SK-N-SH treated with all-trans-retinoic acid at 6 μM for 48 hours (cell line): ENCODE measurements around the gene DCAF16.

Experiments used
- ATAC-seq: fragments of 200-7000 bp; cut with Tn5 transposase; 3 replicates; pipeline ENCODE4 v1.9.1; 2020; ENCODE audit warnings: mild to moderate bottlenecking, moderate library complexity
- ARNTL ChIP-seq: fragments of 450-650 bp; formaldehyde crosslinking; IDR thresholded peaks from 2 replicates; pipeline ENCODE4 v1.5.0; 2020; ENCODE audit warnings: low read depth, mild to moderate bottlenecking, moderate library complexity, borderline replicate concordance
- BACH2 ChIP-seq: fragments of 250-450 bp; sonication (Bioruptor Pico); IDR thresholded peaks from 2 replicates; pipeline ENCODE4 v1.9.0; 2021; ENCODE audit warnings: mild to moderate bottlenecking, borderline replicate concordance
- CREB5 ChIP-seq: fragments of 250-450 bp; sonication (Bioruptor Pico); IDR thresholded peaks from 2 replicates; pipeline ENCODE4 v1.5.1; 2020; ENCODE audit warnings: low read depth, mild to moderate bottlenecking, moderate library complexity
- CSDC2 ChIP-seq: fragments of 250-450 bp; sonication (Bioruptor Pico); IDR thresholded peaks from 2 replicates; pipeline ENCODE4 v1.5.0; 2020; ENCODE audit warnings: mild to moderate bottlenecking, moderate library complexity
- CSRNP3 ChIP-seq: fragments of 250-450 bp; sonication (Bioruptor Pico); IDR thresholded peaks from 2 replicates; pipeline ENCODE4 v1.5.1; 2021; ENCODE audit warnings: mild to moderate bottlenecking, moderate library complexity
- ESRRG ChIP-seq: fragments of 250-450 bp; sonication (Bioruptor Pico); IDR thresholded peaks from 2 replicates; pipeline ENCODE4 v1.6.1; 2021; ENCODE audit warnings: mild to moderate bottlenecking
- GLIS3 ChIP-seq: fragments of 250-450 bp; sonication (Bioruptor Pico); IDR thresholded peaks from 2 replicates; pipeline ENCODE4 v1.5.0; 2020; ENCODE audit warnings: mild to moderate bottlenecking, moderate library complexity
- ISL1 ChIP-seq: fragments of 250-450 bp; sonication (Bioruptor Pico); IDR thresholded peaks from 2 replicates; pipeline ENCODE4 v2.1.2; 2022; ENCODE audit warnings: mild to moderate bottlenecking, moderate library complexity
- OSR1 ChIP-seq: fragments of 250-450 bp; sonication (Bioruptor Pico); IDR thresholded peaks from 2 replicates; pipeline ENCODE4 v1.8.0; 2022; ENCODE audit warnings: moderate library complexity, mild to moderate bottlenecking, inconsistent platforms
- POU6F1 ChIP-seq: fragments of 250-450 bp; sonication (Bioruptor Pico); IDR thresholded peaks from 2 replicates; pipeline ENCODE4 v1.8.0; 2021; ENCODE audit warnings: low read depth, mild to moderate bottlenecking, moderate library complexity, borderline replicate concordance
- PPARA ChIP-seq: fragments of 250-450 bp; sonication (Bioruptor Pico); IDR thresholded peaks from 2 replicates; pipeline ENCODE4 v1.5.0; 2020; ENCODE audit warnings: mild to moderate bottlenecking, borderline replicate concordance
- RARB ChIP-seq: fragments of 250-450 bp; sonication (Bioruptor Pico); IDR thresholded peaks from 2 replicates; pipeline ENCODE4 v1.8.0; 2021; ENCODE audit warnings: mild to moderate bottlenecking, moderate library complexity
- TCF4 ChIP-seq: fragments of 250-450 bp; sonication (Bioruptor Pico); IDR thresholded peaks from 2 replicates; pipeline ENCODE4 v1.8.0; 2021; ENCODE audit warnings: mild to moderate bottlenecking, moderate library complexity, borderline replicate concordance
- TOX ChIP-seq: fragments of 250-450 bp; sonication (Bioruptor Pico); IDR thresholded peaks from 2 replicates; pipeline ENCODE4 v1.8.0; 2021; ENCODE audit warnings: mild to moderate bottlenecking, moderate library complexity, borderline replicate concordance
- TSHZ2 ChIP-seq: fragments of 250-450 bp; sonication (Bioruptor Pico); IDR thresholded peaks from 2 replicates; pipeline ENCODE4 v1.5.0; 2020; ENCODE audit warnings: mild to moderate bottlenecking, moderate library complexity
- ZC3H10 ChIP-seq: fragments of 250-450 bp; sonication (Bioruptor Pico); IDR thresholded peaks from 2 replicates; pipeline ENCODE4 v1.5.1; 2021; ENCODE audit warnings: mild to moderate bottlenecking, moderate library complexity
- ZFP3 ChIP-seq: fragments of 250-450 bp; sonication (Bioruptor Pico); IDR thresholded peaks from 2 replicates; pipeline ENCODE4 v1.5.0; 2020; ENCODE audit warnings: mild to moderate bottlenecking, moderate library complexity
- ZNF565 ChIP-seq: fragments of 450-650 bp; formaldehyde crosslinking; conservative IDR thresholded peaks from 2 replicates; pipeline ENCODE4 v1.5.0; 2020; ENCODE audit warnings: low read depth, mild to moderate bottlenecking, moderate library complexity
- ZNF8 ChIP-seq: fragments of 450-650 bp; formaldehyde crosslinking; IDR thresholded peaks from 2 replicates; pipeline ENCODE4 v1.5.0; 2020; ENCODE audit warnings: mild to moderate bottlenecking, moderate library complexity
- TF ChIP-seq, protein P1 (sequence below): fragments of 250-450 bp; sonication (Bioruptor Pico); IDR thresholded peaks from 2 replicates; pipeline ENCODE4 v1.8.0; 2020; ENCODE audit warnings: mild to moderate bottlenecking, moderate library complexity, borderline replicate concordance

DCAF16 gene

DNA sequence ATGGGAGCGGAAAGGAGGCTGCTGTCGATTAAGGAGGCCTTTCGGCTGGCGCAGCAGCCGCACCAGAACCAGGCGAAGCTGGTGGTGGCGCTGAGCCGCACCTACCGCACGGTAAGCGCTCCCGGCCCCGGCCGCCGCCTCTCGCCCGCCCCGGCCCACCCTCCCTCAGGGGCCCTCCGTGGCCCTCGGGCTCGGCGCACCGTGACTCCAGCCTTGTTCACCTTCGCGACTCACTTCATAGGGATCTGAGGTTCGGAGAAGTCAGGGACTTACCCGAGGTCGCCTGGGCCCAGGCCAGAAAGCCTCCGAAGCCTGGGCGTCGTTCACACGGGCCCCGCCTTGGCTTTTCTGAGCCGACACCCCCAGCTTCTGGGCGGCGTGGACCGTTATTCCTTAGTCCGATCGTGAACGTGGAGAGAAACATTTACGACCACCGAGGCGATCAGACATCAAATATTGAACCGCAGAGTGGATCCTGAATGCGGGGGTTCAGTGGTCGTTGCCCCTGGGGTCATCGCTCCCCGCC lies 584 bp upstream of the DCAF16 start:
- ATAC-seq = peak; percentile 53
- TF ChIP-seq ARNTL (no peak), POU6F1 (CRISPR knock-in tag) (no peak), BACH2 (no peak), TCF4 (CRISPR knock-in tag) (no peak), ISL1 (CRISPR knock-in tag) (no peak), ZNF565 (CRISPR knock-in tag) (no peak), RARB (CRISPR knock-in tag) (no peak), ZC3H10 (CRISPR knock-in tag) (no peak), CSDC2 (CRISPR knock-in tag) (no peak), GLIS3 (CRISPR knock-in tag) (no peak), OSR1 (CRISPR knock-in tag) (no peak), ZNF8 (CRISPR knock-in tag) (no peak), ZFP3 (no peak), PPARA (CRISPR knock-in tag) (no peak), ESRRG (CRISPR knock-in tag) (no peak)
- TF ChIP-seq, protein P1, sequence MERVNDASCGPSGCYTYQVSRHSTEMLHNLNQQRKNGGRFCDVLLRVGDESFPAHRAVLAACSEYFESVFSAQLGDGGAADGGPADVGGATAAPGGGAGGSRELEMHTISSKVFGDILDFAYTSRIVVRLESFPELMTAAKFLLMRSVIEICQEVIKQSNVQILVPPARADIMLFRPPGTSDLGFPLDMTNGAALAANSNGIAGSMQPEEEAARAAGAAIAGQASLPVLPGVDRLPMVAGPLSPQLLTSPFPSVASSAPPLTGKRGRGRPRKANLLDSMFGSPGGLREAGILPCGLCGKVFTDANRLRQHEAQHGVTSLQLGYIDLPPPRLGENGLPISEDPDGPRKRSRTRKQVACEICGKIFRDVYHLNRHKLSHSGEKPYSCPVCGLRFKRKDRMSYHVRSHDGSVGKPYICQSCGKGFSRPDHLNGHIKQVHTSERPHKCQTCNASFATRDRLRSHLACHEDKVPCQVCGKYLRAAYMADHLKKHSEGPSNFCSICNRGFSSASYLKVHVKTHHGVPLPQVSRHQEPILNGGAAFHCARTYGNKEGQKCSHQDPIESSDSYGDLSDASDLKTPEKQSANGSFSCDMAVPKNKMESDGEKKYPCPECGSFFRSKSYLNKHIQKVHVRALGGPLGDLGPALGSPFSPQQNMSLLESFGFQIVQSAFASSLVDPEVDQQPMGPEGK (CRISPR knock-in tag) = no peak

DNA sequence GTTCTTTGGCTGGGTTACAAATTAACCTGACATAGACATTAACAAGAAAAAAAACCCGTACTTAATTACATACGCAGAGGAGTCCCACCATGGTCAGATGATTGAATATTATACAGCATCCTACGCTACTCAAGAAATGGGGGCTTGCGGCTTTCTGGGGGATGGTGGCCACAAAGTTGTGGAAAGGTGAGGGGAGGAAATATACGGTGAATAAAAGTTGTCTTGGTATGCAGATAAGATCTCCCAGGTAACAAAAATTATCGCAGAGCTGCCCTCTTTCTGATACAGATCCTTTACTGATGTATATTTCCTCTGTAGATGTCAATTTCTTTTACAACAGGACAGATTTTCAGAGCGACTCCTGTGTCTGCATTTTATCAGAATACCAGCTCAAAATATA lies 890 bp downstream of the DCAF16 start:
- ATAC-seq = no peak
- TF ChIP-seq ISL1 (CRISPR knock-in tag) (no peak), CSRNP3 (CRISPR knock-in tag) (no peak), RARB (CRISPR knock-in tag) (no peak)

DNA sequence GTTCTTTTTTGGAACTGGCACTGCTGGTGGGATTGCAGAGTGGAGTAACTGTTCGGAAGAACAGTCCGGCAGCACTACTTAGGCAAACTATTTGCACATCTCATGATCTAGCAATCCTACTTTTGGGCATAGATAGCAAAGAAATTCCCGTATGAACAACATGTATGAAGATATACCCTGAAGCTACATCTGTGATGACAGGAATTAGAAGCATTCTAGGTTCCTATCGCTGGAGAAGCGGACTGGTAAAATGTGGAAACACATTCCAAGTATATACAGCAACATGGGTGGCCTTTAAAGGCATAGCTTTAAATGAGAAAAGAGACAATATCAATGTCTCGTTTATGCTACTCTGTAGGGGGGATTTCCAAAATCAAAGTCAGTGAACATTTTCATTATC lies 3.1 kb downstream of the DCAF16 start:
- no peak for TF ChIP-seq GLIS3 (CRISPR knock-in tag)
- no peak for TF ChIP-seq POU6F1 (CRISPR knock-in tag)
- no peak for TF ChIP-seq ZNF565 (CRISPR knock-in tag)
- TF ChIP-seq, all 23 proteins: peak for 0
- no peak for ATAC-seq

GRCh38 chr4:17805580-17806155 lies 4.9 kb downstream of the DCAF16 start:
- ATAC-seq = no peak
- no peak for TF ChIP-seq TSHZ2 (CRISPR knock-in tag)
- TF ChIP-seq ZNF565 (CRISPR knock-in tag) = no peak
- TF ChIP-seq, protein P1 (CRISPR knock-in tag) = no peak
- no peak for TF ChIP-seq CSRNP3 (CRISPR knock-in tag)
- no peak for TF ChIP-seq CREB5
- no peak for TF ChIP-seq TCF4 (CRISPR knock-in tag)
- no peak for TF ChIP-seq ESRRG (CRISPR knock-in tag)
- no peak for TF ChIP-seq TOX (CRISPR knock-in tag)
- no peak for TF ChIP-seq ZNF8 (CRISPR knock-in tag)
- TF ChIP-seq ZFP3 = no peak
- TF ChIP-seq ZC3H10 (CRISPR knock-in tag) = no peak
